Vagina (tissue), 2 donors: ENCODE measurements around the gene DMD.

Experiments
- POLR2A ChIP-seq, 2 donors: fragments of 450-650 bp; IDR thresholded peaks; one replicate each; pipeline ENCODE4 v1.6.1; 2017; ENCODE audit warnings: antibody characterized with exemption in 2 of 2, mild to moderate bottlenecking in 2 of 2, moderate library complexity in 2 of 2
- POLR2AphosphoS5 ChIP-seq, 2 donors: sonication (generic); formaldehyde crosslinking; IDR thresholded peaks; one replicate each; pipeline ENCODE4 v1.9.0; 2017; ENCODE audit warnings: antibody characterized with exemption in 2 of 2, mild to moderate bottlenecking in 2 of 2, low read depth in 1 of 2; ENCODE audit not compliant: insufficient read depth in 1 of 2
- TF ChIP-seq, protein P1 (sequence below), 3 experiments: fragments of 450-650 bp in 2 of 3; fragments of 200-600 bp in 1 of 3; sonication (generic) in 1 of 3; IDR thresholded peaks; one replicate each; pipeline ENCODE4 v1.5.1; 2017 to 2019; ENCODE audit warnings: antibody characterized with exemption in 3 of 3, mild to moderate bottlenecking in 2 of 3, moderate library complexity in 2 of 3

- TF ChIP-seq, protein P1, sequence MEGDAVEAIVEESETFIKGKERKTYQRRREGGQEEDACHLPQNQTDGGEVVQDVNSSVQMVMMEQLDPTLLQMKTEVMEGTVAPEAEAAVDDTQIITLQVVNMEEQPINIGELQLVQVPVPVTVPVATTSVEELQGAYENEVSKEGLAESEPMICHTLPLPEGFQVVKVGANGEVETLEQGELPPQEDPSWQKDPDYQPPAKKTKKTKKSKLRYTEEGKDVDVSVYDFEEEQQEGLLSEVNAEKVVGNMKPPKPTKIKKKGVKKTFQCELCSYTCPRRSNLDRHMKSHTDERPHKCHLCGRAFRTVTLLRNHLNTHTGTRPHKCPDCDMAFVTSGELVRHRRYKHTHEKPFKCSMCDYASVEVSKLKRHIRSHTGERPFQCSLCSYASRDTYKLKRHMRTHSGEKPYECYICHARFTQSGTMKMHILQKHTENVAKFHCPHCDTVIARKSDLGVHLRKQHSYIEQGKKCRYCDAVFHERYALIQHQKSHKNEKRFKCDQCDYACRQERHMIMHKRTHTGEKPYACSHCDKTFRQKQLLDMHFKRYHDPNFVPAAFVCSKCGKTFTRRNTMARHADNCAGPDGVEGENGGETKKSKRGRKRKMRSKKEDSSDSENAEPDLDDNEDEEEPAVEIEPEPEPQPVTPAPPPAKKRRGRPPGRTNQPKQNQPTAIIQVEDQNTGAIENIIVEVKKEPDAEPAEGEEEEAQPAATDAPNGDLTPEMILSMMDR (IDR thresholded peaks at IDR 0.05) = no peak
- TF ChIP-seq POLR2A (IDR thresholded peaks at IDR 0.05) (no peak), POLR2AphosphoS5 (IDR thresholded peaks at IDR 0.05; ENCODE audit: insufficient read depth in 1 of 2, low read depth in 1 of 2) (no peak)
These were observed 196.4 kb downstream of the DMD start for GRCh38 chrX:33014949-33015348.
